Neuronal stem cell (in vitro differentiated cells): Measurements from ENCODE around the gene GMNC.
"Not testable (repeated sequence)": the region's sequence is repeated elsewhere in the genome, so short reads cannot be mapped to it uniquely, and the experiment has no call there.

ENCODE experiments used
- DNase-seq: peaks from one replicate; pipeline ENCODE4 v3.0.0-alpha.2; 2013; ENCODE audit warnings: low spot score
- H2AFZ ChIP-seq: one replicate; pipeline ENCODE4 v1.6.1; 2013; ENCODE audit warnings: mild to moderate bottlenecking, low read length, inconsistent platforms
- H2AK5ac ChIP-seq: 2 replicates; pipeline ENCODE4 v1.6.1; 2013; ENCODE audit warnings: low read depth, mild to moderate bottlenecking, inconsistent platforms, low read length, moderate library complexity, mixed read lengths
- H2BK120ac ChIP-seq: 2 replicates; pipeline ENCODE4 v1.6.1; 2013; ENCODE audit warnings: low read depth, mild to moderate bottlenecking, inconsistent platforms, low read length, moderate library complexity, mixed read lengths
- H2BK12ac ChIP-seq: one replicate; pipeline ENCODE4 v1.6.1; 2013; ENCODE audit warnings: low read length, inconsistent platforms
- H2BK15ac ChIP-seq: 2 replicates; pipeline ENCODE4 v1.6.1; 2013; ENCODE audit warnings: mild to moderate bottlenecking, low read length, inconsistent platforms, mixed read lengths
- H2BK5ac ChIP-seq: one replicate; pipeline ENCODE4 v1.6.1; 2013; ENCODE audit warnings: inconsistent platforms, mild to moderate bottlenecking, low read length, moderate library complexity
- H3K14ac ChIP-seq: one replicate; pipeline ENCODE4 v1.6.1; 2013; ENCODE audit warnings: low read length, inconsistent platforms
- H3K18ac ChIP-seq: 2 replicates; pipeline ENCODE4 v1.6.1; 2013; ENCODE audit warnings: low read length, inconsistent platforms
- H3K23ac ChIP-seq: 2 replicates; pipeline ENCODE4 v1.6.1; 2013; ENCODE audit warnings: low read depth, mild to moderate bottlenecking, mixed read lengths, low read length, inconsistent platforms; ENCODE audit not compliant: poor library complexity
- H3K27ac ChIP-seq: replicated peaks from 3 replicates; pipeline ENCODE4 v1.5.1; 2013; ENCODE audit warnings: low read length, inconsistent platforms
- H3K27me3 ChIP-seq, 3 experiments: 2 replicates each; pipeline ENCODE4 v1.6.1; 2013; ENCODE audit warnings: low read length in 3 of 3, mild to moderate bottlenecking in 2 of 3, inconsistent platforms in 1 of 3, low read depth in 1 of 3, mixed read lengths in 1 of 3, moderate library complexity in 1 of 3; ENCODE audit not compliant: control insufficient read depth in 3 of 3, insufficient read depth in 3 of 3
- H3K36me3 ChIP-seq, 2 donors: replicated peaks in 1 of 2; 2 replicates each; pipeline ENCODE4 v1.6.1; 2013; ENCODE audit warnings: low read length in 2 of 2; ENCODE audit not compliant: control insufficient read depth in 2 of 2, insufficient read depth in 2 of 2
- H3K4ac ChIP-seq: 2 replicates; pipeline ENCODE4 v1.6.1; 2013; ENCODE audit warnings: inconsistent platforms, mild to moderate bottlenecking, low read length, moderate library complexity
- H3K4me1 ChIP-seq, 2 donors: 1 replicate in 1 of 2; 2 replicates in 1 of 2; pipeline ENCODE4 v1.6.1; 2013; ENCODE audit warnings: low read length in 2 of 2, low read depth in 1 of 2; ENCODE audit not compliant: control insufficient read depth in 2 of 2, insufficient read depth in 1 of 2
- H3K4me2 ChIP-seq: one replicate; pipeline ENCODE4 v1.6.1; 2013; ENCODE audit warnings: mild to moderate bottlenecking, low read length, inconsistent platforms; ENCODE audit not compliant: insufficient read depth, poor library complexity, severe bottlenecking
- H3K4me3 ChIP-seq, 2 donors: 2 replicates each; pipeline ENCODE4 v1.5.1; 2013; ENCODE audit warnings: low read length in 2 of 2, mild to moderate bottlenecking in 2 of 2, inconsistent platforms in 1 of 2, moderate library complexity in 1 of 2
- H3K79me1 ChIP-seq: one replicate; pipeline ENCODE4 v1.6.1; 2013; ENCODE audit warnings: low read depth, mild to moderate bottlenecking, inconsistent platforms, low read length, moderate library complexity
- H3K9ac ChIP-seq: one replicate; pipeline ENCODE4 v1.6.1; 2013; ENCODE audit warnings: mild to moderate bottlenecking, low read depth, low read length, inconsistent platforms; ENCODE audit not compliant: poor library complexity
- H3K9me3 ChIP-seq, 2 donors: replicated peaks in 1 of 2; 2 replicates each; pipeline versions ENCODE3 to v1.6.1; 2013; ENCODE audit warnings: low read length in 2 of 2, mild to moderate bottlenecking in 2 of 2, inconsistent platforms in 1 of 2, low read depth in 1 of 2, mixed read lengths in 1 of 2, moderate library complexity in 1 of 2; ENCODE audit not compliant: control insufficient read depth in 2 of 2, insufficient read depth in 1 of 2
- H4K8ac ChIP-seq: one replicate; pipeline ENCODE4 v1.6.1; 2013; ENCODE audit warnings: low read depth, mild to moderate bottlenecking, inconsistent platforms, low read length, moderate library complexity
- H4K91ac ChIP-seq: one replicate; pipeline ENCODE4 v1.6.1; 2013; ENCODE audit warnings: low read length, low read depth, mild to moderate bottlenecking, inconsistent platforms; ENCODE audit not compliant: poor library complexity
- WGBS, 2 donors: extraction: QIAGEN DNeasy Blood & Tissue Kit; methylation state at CpG; one replicate each; pipeline ENCODE4 v1.1.7; 2013; ENCODE audit warnings: missing lambda C conversion rate in 2 of 2, mixed read lengths in 1 of 2; ENCODE audit not compliant: insufficient read length in 2 of 2, insufficient replicate concordance in 1 of 2; ENCODE audit errors: extremely low coverage in 2 of 2; 5-methylcytosine and 5-hydroxymethylcytosine counted together

The GMNC gene

GRCh38 chr3:190883141-190883540 is 20.6 kb upstream of the GMNC start:
- H2AFZ ChIP-seq = no peak overlapping the region

GRCh38 chr3:190877925-190878324 is 15.4 kb upstream of the GMNC start:
- no peak overlapping the region for H2AK5ac ChIP-seq
- no peak overlapping the region for H2BK15ac ChIP-seq
- no peak overlapping the region for H3K18ac ChIP-seq
- no CpG with 5 or more reads among the region's 17 CpGs for WGBS, 2 donors
- no peak overlapping the region for H2AFZ ChIP-seq
- no peak overlapping the region for H3K23ac ChIP-seq
- H4K8ac ChIP-seq = no peak overlapping the region
- no peak overlapping the region for H3K14ac ChIP-seq
- H4K91ac ChIP-seq = no peak overlapping the region
- no peaks in the 10 kb centered on the region for H3K27me3 ChIP-seq
- H3K4me2 ChIP-seq = no peak overlapping the region
- no peak overlapping the region for H3K4me3 ChIP-seq
- no peak overlapping the region for H2BK120ac ChIP-seq
- no peak overlapping the region for H3K27ac ChIP-seq
- no peak overlapping the region for H3K4ac ChIP-seq
- no peaks in the 10 kb centered on the region for H3K36me3 ChIP-seq
- H3K9ac ChIP-seq = no peak overlapping the region
- H2BK5ac ChIP-seq = no peak overlapping the region
- no peak overlapping the region for H2BK12ac ChIP-seq
- H3K79me1 ChIP-seq = no peaks in the 10 kb centered on the region
- no peaks in the 10 kb centered on the region for H3K4me1 ChIP-seq
- no peak for DNase-seq
- no peaks in the 10 kb centered on the region for H3K9me3 ChIP-seq

More at GRCh38 chr3:190883141-190883540, 20.6 kb upstream of the GMNC start:
- Histone ChIP-seq H3K4ac (no peak overlapping the region), H2BK12ac (no peak overlapping the region), H3K27ac (no peak overlapping the region), H3K14ac (no peak overlapping the region), H3K27me3 (no peaks in the 10 kb centered on the region), H4K8ac (no peak overlapping the region), H3K4me3 (no peak overlapping the region), H4K91ac (no peak overlapping the region), H2BK120ac (no peak overlapping the region), H2BK5ac (no peak overlapping the region), H3K23ac (no peak overlapping the region), H3K79me1 (no peaks in the 10 kb centered on the region), H2BK15ac (no peak overlapping the region), H3K9me3 (no peaks in the 10 kb centered on the region), H2AK5ac (no peak overlapping the region), H3K18ac (no peak overlapping the region), H3K4me1 (no peaks in the 10 kb centered on the region), H3K4me2 (no peak overlapping the region), H3K9ac (no peak overlapping the region), H3K36me3 (no peaks in the 10 kb centered on the region)
- DNase-seq = no peak
- no CpG with 5 or more reads among the region's 3 CpGs for WGBS, 2 donors

GRCh38 chr3:190876433-190876832 is 13.9 kb upstream of the GMNC start:
- not testable (repeated sequence) for H3K18ac ChIP-seq, H4K91ac ChIP-seq, H3K23ac ChIP-seq, H3K27ac ChIP-seq, H4K8ac ChIP-seq, H2BK120ac ChIP-seq, H2AK5ac ChIP-seq, H3K4me2 ChIP-seq, H3K79me1 ChIP-seq, H2BK5ac ChIP-seq, H3K9me3 ChIP-seq, H3K4me1 ChIP-seq, H3K4me3 ChIP-seq, H2BK15ac ChIP-seq, H3K14ac ChIP-seq, H3K27me3 ChIP-seq, H3K9ac ChIP-seq, H2BK12ac ChIP-seq, DNase-seq, H3K36me3 ChIP-seq, H2AFZ ChIP-seq, H3K4ac ChIP-seq
- no CpG with 5 or more reads among the region's 7 CpGs for WGBS, 2 donors

- not testable (repeated sequence) for H2AFZ ChIP-seq, H3K36me3 ChIP-seq, H3K27ac ChIP-seq, H3K4me3 ChIP-seq, H3K4me1 ChIP-seq, H2AK5ac ChIP-seq, H3K23ac ChIP-seq, H3K9me3 ChIP-seq, H4K91ac ChIP-seq, H2BK15ac ChIP-seq, H3K4me2 ChIP-seq, H2BK120ac ChIP-seq, H3K79me1 ChIP-seq, H2BK5ac ChIP-seq, H3K18ac ChIP-seq, H3K9ac ChIP-seq, H2BK12ac ChIP-seq, H4K8ac ChIP-seq, DNase-seq, H3K14ac ChIP-seq, H3K4ac ChIP-seq, H3K27me3 ChIP-seq
- no CpG with 5 or more reads among the region's 9 CpGs for WGBS, 2 donors
Observed at GRCh38 chr3:190875061-190875460, 12.6 kb upstream of the GMNC start.
